NCI-H2227 (cell line): ENCODE results near the gene PAK1.
"Not testable (repeated sequence)": the region's sequence is repeated elsewhere in the genome, so short reads cannot be mapped to it uniquely, and the experiment has no call there.

Source experiments
- DNase-seq: peaks from one replicate; lab custom pipeline; 2025; ENCODE audit not compliant: unreplicated experiment; lab: John Stamatoyannopoulos, UW

PAK1 gene

GRCh38 chr11:77473801-77474683 lies at the start of gene PAK1:
PAK1 (minus strand) TSS chr11:77474094; CDS start chr11:77392520, 81,574 bp downstream.
- DNase-seq: peak; percentile 98

GRCh38 chr11:77522215-77522614 lies 48.3 kb upstream of the PAK1 start:
- no peak for DNase-seq

- DNase-seq: no peak
Measured at GRCh38 chr11:77519847-77520246, 46.0 kb upstream of the PAK1 start.

GRCh38 chr11:77518471-77518870 lies 44.6 kb upstream of the PAK1 start:
- no peak for DNase-seq

GRCh38 chr11:77517753-77518152 lies 43.9 kb upstream of the PAK1 start:
- no peak for DNase-seq

- no peak for DNase-seq
Measured at GRCh38 chr11:77517226-77517625, 43.3 kb upstream of the PAK1 start.

- DNase-seq: no peak
Measured at GRCh38 chr11:77515483-77515882, 41.6 kb upstream of the PAK1 start.

- DNase-seq: no peak
Measured at GRCh38 chr11:77515063-77515462, 41.2 kb upstream of the PAK1 start.

GRCh38 chr11:77512092-77512491 lies 38.2 kb upstream of the PAK1 start:
- no peak for DNase-seq

- DNase-seq: no peak
Measured at GRCh38 chr11:77510851-77511250, 37.0 kb upstream of the PAK1 start.

GRCh38 chr11:77510095-77510494 lies 36.2 kb upstream of the PAK1 start:
- no peak for DNase-seq

- DNase-seq: no peak
Measured at GRCh38 chr11:77508019-77508418, 34.1 kb upstream of the PAK1 start.

GRCh38 chr11:77506857-77507256 lies 33.0 kb upstream of the PAK1 start:
- DNase-seq: peak; percentile 28

- DNase-seq: no peak
Measured at GRCh38 chr11:77505956-77506355, 32.1 kb upstream of the PAK1 start.

GRCh38 chr11:77503006-77503405 lies 29.1 kb upstream of the PAK1 start:
- DNase-seq: no peak

- no peak for DNase-seq
Measured at GRCh38 chr11:77502346-77502905, 28.5 kb upstream of the PAK1 start.

- DNase-seq: no peak
Measured at GRCh38 chr11:77501758-77502157, 27.9 kb upstream of the PAK1 start.

- no peak for DNase-seq
Measured at GRCh38 chr11:77497368-77497767, 23.5 kb upstream of the PAK1 start.

GRCh38 chr11:77495526-77495925 lies 21.6 kb upstream of the PAK1 start:
- DNase-seq: no peak

- DNase-seq: not testable (repeated sequence)
Measured at GRCh38 chr11:77490035-77490434, 16.1 kb upstream of the PAK1 start.

GRCh38 chr11:77487790-77488189 lies 13.9 kb upstream of the PAK1 start:
- no peak for DNase-seq

GRCh38 chr11:77479746-77480352 lies 6.0 kb upstream of the PAK1 start:
- no peak for DNase-seq
